Liver (tissue), 3 donors: ENCODE measurements around the gene DDX41.

Experiments used
- CTCF ChIP-seq: fragments of 150-350 bp; IDR thresholded peaks from 2 replicates; pipeline ENCODE4 v1.5.1; 2017; ENCODE audit warnings: improper control_type of control experiment, low read depth, low read length; ENCODE audit not compliant: missing input control
- HNF4A ChIP-seq, 2 donors: conservative IDR thresholded peaks; 2 replicates each; pipeline ENCODE4 v1.6.1; 2016; ENCODE audit warnings: antibody characterized with exemption in 2 of 2, mild to moderate bottlenecking in 2 of 2
- REST ChIP-seq: IDR thresholded peaks from 2 replicates; pipeline ENCODE4 v1.6.1; 2016; ENCODE audit warnings: antibody characterized with exemption, mild to moderate bottlenecking
- RXRA ChIP-seq, 2 donors: IDR thresholded peaks; 2 replicates each; pipeline ENCODE4 v1.6.1; 2017 to 2018; ENCODE audit warnings: antibody characterized with exemption in 2 of 2, mild to moderate bottlenecking in 1 of 2
- SP1 ChIP-seq: IDR thresholded peaks from 2 replicates; pipeline ENCODE4 v1.6.1; 2018; ENCODE audit warnings: antibody characterized with exemption, mild to moderate bottlenecking
- TAF1 ChIP-seq: conservative IDR thresholded peaks from 2 replicates; pipeline ENCODE4 v1.6.1; 2016; ENCODE audit warnings: antibody characterized with exemption, mild to moderate bottlenecking
- YY1 ChIP-seq: IDR thresholded peaks from 2 replicates; pipeline ENCODE4 v1.6.1; 2016; ENCODE audit warnings: antibody characterized with exemption, mild to moderate bottlenecking
- donor health status: healthy.
- donor health status: healthy.

DNA sequence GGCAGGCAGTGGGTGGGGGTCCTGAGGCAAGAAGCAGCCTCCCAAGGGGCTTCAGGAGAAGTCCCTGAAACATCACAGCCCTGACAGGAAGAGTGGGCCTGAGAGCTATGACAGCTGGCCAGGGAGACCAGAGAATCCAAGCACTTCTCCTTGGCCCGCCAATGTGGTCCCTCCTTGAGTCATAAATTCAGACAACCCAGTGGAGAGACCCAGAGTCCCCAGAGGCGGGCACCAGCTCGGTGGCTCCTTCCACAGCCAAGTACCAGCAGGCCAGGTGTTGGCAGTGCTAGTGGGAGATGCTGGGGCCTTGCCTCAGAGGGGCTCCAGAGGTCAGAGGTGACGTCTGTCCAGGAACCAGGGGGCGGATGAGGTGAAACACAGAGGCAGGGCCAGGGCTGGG is 5.6 kb downstream of the DDX41 start:
- no peak for TF ChIP-seq CTCF
- no peak for TF ChIP-seq TAF1
- no peak for TF ChIP-seq REST
- no peak for TF ChIP-seq YY1
- TF ChIP-seq SP1 = no peak
- TF ChIP-seq RXRA (IDR thresholded peaks at IDR 0.05) = no peak
- TF ChIP-seq HNF4A (conservative IDR thresholded peaks at IDR 0.05) = no peak
